Nephron (organoid): ENCODE measurements around the gene SCARB1.

Source experiments
- H3K27ac Mint-ChIP-seq, 3 experiments: 2 replicates each; pipeline ENCODE4 v1.8.0; 2020; ENCODE audit warnings: mixed read lengths in 3 of 3, mild to moderate bottlenecking in 2 of 3, moderate library complexity in 1 of 3
- H3K27me3 Mint-ChIP-seq: 2 replicates; pipeline ENCODE4 v1.8.0; 2021; ENCODE audit warnings: low read depth, mild to moderate bottlenecking, moderate library complexity, mixed read lengths
- H3K36me3 Mint-ChIP-seq: 2 replicates; pipeline ENCODE4 v1.8.0; 2020; ENCODE audit warnings: low read depth, mixed read lengths
- H3K4me1 Mint-ChIP-seq: 2 replicates; pipeline ENCODE4 v1.8.0; 2020; ENCODE audit warnings: mixed read lengths
- H3K4me3 Mint-ChIP-seq, 3 experiments: 2 replicates each; pipeline ENCODE4 v1.8.0; 2020; ENCODE audit warnings: mild to moderate bottlenecking in 3 of 3, mixed read lengths in 3 of 3, moderate library complexity in 2 of 3
- H3K9me3 Mint-ChIP-seq: 2 replicates; pipeline ENCODE4 v1.8.0; 2020; ENCODE audit warnings: mixed read lengths
- TF ChIP-seq, protein P1 (sequence below), 3 experiments: fragments of 200-600 bp; sonication (generic); IDR thresholded peaks; one replicate each; pipeline ENCODE4 v1.5.0; 2021; ENCODE audit warnings: antibody characterized with exemption in 3 of 3; ENCODE audit not compliant: unreplicated experiment in 3 of 3

SCARB1 gene

DNA sequence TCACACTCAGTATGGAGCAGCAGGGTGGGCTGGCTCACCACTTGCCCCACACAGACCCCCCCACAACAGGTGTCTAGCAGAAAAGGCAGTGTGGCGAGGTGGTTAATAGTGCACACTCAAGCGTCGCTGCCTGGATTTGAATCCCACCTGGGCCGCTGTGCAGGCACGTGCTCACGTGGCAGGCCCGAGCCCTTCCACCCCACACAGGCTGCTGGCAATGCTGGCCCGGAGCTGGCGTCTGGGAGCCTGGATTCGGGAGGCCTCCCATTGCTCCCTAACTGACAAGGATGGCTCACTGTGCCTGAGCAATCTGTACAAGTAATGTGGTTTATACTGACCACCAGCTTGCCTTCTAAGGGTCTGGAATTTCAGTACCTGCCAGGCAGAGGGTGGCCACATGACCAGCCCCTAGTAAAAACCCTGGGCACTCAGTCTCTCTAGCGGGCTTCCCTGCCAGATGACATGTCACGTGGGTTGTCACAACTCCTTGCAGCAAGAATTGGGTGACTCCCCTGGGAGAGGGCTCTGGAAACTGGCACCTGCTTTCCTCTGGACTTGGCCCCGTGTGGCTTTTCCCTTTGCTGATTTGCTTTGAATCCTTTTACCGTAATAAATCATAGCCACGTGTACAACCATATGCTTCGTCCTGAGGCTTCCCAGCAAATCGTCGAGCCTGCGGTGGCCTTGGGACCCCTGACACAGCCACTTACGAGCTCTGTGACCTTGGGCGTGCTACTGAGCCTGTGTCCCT, 72.8 kb downstream of the SCARB1 start:
- TF ChIP-seq, protein P1, sequence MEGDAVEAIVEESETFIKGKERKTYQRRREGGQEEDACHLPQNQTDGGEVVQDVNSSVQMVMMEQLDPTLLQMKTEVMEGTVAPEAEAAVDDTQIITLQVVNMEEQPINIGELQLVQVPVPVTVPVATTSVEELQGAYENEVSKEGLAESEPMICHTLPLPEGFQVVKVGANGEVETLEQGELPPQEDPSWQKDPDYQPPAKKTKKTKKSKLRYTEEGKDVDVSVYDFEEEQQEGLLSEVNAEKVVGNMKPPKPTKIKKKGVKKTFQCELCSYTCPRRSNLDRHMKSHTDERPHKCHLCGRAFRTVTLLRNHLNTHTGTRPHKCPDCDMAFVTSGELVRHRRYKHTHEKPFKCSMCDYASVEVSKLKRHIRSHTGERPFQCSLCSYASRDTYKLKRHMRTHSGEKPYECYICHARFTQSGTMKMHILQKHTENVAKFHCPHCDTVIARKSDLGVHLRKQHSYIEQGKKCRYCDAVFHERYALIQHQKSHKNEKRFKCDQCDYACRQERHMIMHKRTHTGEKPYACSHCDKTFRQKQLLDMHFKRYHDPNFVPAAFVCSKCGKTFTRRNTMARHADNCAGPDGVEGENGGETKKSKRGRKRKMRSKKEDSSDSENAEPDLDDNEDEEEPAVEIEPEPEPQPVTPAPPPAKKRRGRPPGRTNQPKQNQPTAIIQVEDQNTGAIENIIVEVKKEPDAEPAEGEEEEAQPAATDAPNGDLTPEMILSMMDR (IDR thresholded peaks at IDR 0.05; ENCODE audit: unreplicated experiment in 3 of 3), result no peak
- Mint-ChIP-seq H3K27me3 (no peaks in the 10 kb centered on the region), H3K4me3 (no peak overlapping the region), H3K27ac (no peak overlapping the region), H3K9me3 (no peaks in the 10 kb centered on the region), H3K36me3 (peaks cover 9% of the 10 kb centered on the region), H3K4me1 (peaks cover 11% of the 10 kb centered on the region)

DNA sequence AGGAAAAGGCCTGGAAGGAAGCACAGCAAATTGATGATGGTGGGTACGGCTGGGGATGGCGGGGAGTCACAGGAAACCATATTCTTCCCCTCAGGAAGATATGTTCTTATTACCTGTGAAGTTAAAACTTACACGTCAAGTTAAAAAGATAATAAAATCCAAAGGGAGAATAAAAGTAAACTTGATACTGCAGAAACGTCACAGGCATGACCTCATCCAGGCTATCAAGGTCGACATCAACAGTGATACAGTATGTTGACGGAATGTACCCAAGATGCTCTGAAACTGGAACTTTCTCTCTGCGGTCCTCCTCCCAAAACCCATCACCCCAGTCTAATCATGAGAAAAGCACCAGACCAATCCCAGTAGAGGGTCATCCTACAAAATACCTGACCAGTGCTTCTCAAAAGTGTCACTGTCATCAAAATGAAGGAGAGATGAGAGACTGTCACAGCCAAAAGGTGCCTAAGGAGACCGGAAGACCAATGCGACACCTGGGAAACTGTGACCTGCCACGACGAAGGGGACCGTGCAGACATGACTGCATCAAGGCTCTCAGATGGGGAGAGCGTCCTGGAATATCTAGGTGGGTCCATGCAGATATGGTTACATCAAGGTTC, 74.6 kb downstream of the SCARB1 start:
- H3K27ac Mint-ChIP-seq, result no peak overlapping the region
- peaks cover 8% of the 10 kb centered on the region for H3K36me3 Mint-ChIP-seq
- H3K9me3 Mint-ChIP-seq, result no peaks in the 10 kb centered on the region
- TF ChIP-seq, protein P1 (IDR thresholded peaks at IDR 0.05; ENCODE audit: unreplicated experiment in 3 of 3), result no peak
- no peaks in the 10 kb centered on the region for H3K27me3 Mint-ChIP-seq
- H3K4me1 Mint-ChIP-seq, result peaks cover 11% of the 10 kb centered on the region
- H3K4me3 Mint-ChIP-seq, result no peak overlapping the region

DNA sequence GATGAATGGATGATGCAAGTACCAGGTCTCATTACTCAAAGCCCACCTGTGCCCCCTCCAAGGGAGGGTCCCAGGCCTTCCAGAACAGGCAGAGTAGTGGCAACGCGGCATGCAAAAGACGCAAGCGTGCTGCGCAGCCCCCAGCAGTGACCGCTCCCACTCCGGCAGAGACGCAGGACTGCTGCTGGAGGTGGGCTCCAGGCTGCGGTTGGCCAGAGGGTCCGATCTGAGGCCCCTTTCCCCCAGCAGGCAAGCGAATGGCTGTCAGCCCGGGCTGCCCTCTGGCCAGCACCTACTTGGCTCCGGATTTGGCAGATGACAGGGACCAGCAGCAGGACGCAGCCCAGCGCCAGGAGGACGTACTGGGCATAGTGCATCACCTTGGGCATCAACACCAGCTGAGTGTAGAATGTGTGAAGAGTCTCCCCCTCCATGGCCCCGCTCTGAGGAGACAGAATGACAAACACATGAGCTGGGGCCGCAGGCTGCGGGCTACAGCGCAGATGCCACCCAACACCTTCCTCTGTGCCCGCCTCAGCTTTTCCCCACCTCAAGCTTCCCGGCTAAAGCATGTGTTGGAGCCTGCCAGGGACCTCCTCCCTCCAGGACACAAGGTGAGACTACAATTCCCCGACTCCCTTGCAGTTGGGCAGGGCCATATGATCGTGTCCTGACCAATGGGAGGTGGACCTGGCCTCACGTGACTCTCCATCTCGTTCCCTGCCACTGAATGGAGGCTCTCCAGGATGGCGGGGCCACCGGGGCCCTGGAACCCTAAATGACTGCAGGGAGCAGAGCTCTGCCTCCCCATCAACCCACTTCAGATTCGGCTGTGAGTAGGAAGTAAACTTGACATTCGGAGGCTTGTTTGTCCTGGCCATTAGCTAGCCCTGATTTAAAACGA, 77.4 kb downstream of the SCARB1 start:
- H3K27me3 Mint-ChIP-seq, result no peaks in the 10 kb centered on the region
- peaks cover 5% of the 10 kb centered on the region for H3K36me3 Mint-ChIP-seq
- H3K4me3 Mint-ChIP-seq, result peak overlapping the region; percentile 87 to 92 (median 88)
- H3K27ac Mint-ChIP-seq, result peak overlapping the region; percentile 87 to 94 (median 93)
- no peaks in the 10 kb centered on the region for H3K9me3 Mint-ChIP-seq
- peaks cover 11% of the 10 kb centered on the region for H3K4me1 Mint-ChIP-seq
- TF ChIP-seq, protein P1 (IDR thresholded peaks at IDR 0.05; ENCODE audit: unreplicated experiment in 3 of 3), result no peak

DNA sequence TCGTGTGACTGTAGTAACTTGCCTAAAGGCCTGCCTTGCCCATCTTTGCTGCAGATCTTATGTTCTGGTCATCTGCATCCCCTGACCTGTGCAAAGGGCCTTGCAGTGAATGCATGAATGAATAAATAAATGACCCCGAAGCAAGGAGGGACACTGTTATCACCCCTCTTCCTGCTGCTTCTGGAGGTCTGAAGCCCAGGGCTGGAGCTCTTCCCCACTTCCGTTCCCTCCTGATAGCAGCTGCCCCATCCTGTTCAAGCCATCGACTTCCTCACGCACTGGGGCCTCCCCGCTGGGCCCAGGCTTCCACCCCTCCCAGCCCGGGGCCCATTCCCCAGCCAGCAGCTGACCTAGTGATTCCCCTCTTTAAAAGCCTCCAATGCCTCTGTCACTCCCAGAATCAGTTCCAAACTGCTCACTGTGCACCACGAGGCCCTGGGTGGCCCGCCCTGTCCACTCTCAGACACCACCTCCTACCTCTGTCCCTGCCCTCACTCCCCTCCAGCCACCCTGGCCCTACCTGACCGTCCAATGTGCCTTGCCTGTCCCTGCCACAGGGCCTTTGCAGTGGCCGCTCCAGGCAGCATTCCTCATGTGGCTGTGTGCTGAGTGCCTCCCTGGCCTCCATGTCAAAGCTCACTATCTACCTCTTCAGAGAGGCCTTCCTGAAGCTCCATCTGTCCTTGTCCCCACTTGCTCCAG, 78.6 kb downstream of the SCARB1 start:
- H3K27ac Mint-ChIP-seq, result no peak overlapping the region
- H3K9me3 Mint-ChIP-seq, result no peaks in the 10 kb centered on the region
- H3K27me3 Mint-ChIP-seq, result no peaks in the 10 kb centered on the region
- H3K4me1 Mint-ChIP-seq, result peaks cover 11% of the 10 kb centered on the region
- no peak overlapping the region for H3K4me3 Mint-ChIP-seq
- peaks cover 3% of the 10 kb centered on the region for H3K36me3 Mint-ChIP-seq
- TF ChIP-seq, protein P1 (IDR thresholded peaks at IDR 0.05; ENCODE audit: unreplicated experiment in 3 of 3), result no peak

DNA sequence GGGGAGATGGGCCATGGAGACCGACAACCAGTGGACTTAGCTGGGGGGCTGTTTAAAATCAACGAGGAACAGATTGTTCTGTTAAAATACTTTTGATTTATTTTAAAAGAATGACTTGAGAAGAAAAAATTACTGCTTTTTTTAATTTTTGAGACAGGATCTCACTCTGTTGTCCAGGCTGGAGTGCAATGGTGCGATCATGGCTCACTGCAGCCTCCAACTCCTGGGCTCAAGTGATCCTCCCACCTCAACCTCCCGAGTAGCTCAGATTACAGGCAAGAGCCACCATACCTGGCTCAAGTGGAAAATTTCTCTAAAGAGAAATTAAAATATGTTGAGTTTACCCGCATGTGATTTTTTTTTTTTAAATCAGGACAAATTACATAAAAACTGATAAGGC, 80.6 kb downstream of the SCARB1 start:
- Mint-ChIP-seq H3K27me3 (no peaks in the 10 kb centered on the region), H3K36me3 (peaks cover 3% of the 10 kb centered on the region)
- TF ChIP-seq, protein P1 (IDR thresholded peaks at IDR 0.05; ENCODE audit: unreplicated experiment in 3 of 3), result no peak

More for the DNA sequence above, 80.6 kb downstream of the SCARB1 start:
- no peak overlapping the region for H3K27ac Mint-ChIP-seq
- no peaks in the 10 kb centered on the region for H3K9me3 Mint-ChIP-seq
- peaks cover 11% of the 10 kb centered on the region for H3K4me1 Mint-ChIP-seq
- no peak overlapping the region for H3K4me3 Mint-ChIP-seq
